Non-pigmented ciliary epithelial cell (primary cell): ENCODE measurements around the gene RBBP8NL.

Source experiments
- DNase-seq: peaks from one replicate; pipeline ENCODE4 v3.0.0-alpha.2; 2010; ENCODE audit warnings: low read depth

Gene RBBP8NL

GRCh38 chr20:62420846-62421715 lies 6.3 kb downstream of the RBBP8NL start:
- no peak for DNase-seq

- no peak for DNase-seq
Measured at GRCh38 chr20:62419759-62420158, 7.6 kb downstream of the RBBP8NL start.

- DNase-seq = no peak
Measured at GRCh38 chr20:62418709-62419487, 8.4 kb downstream of the RBBP8NL start.

GRCh38 chr20:62417981-62418708 lies 9.2 kb downstream of the RBBP8NL start:
- no peak for DNase-seq

- no peak for DNase-seq
Measured at GRCh38 chr20:62416651-62417637, 10.4 kb downstream of the RBBP8NL start.

GRCh38 chr20:62415354-62416111 lies 11.8 kb downstream of the RBBP8NL start:
- DNase-seq = no peak

- no peak for DNase-seq
Measured at GRCh38 chr20:62413896-62414481, 13.3 kb downstream of the RBBP8NL start.

GRCh38 chr20:62413025-62413570 lies 14.2 kb downstream of the RBBP8NL start:
- DNase-seq = no peak

- DNase-seq = no peak
Measured at GRCh38 chr20:62412194-62413024, 14.9 kb downstream of the RBBP8NL start.

GRCh38 chr20:62411479-62412193 lies 15.7 kb downstream of the RBBP8NL start:
- DNase-seq = no peak

GRCh38 chr20:62410746-62411478 lies 16.4 kb downstream of the RBBP8NL start:
- DNase-seq = no peak

GRCh38 chr20:62409931-62410745 lies 17.2 kb downstream of the RBBP8NL start:
- DNase-seq = no peak

GRCh38 chr20:62409086-62409853 lies 18.1 kb downstream of the RBBP8NL start:
- no peak for DNase-seq

- DNase-seq = no peak
Measured at GRCh38 chr20:62408640-62409039, 18.7 kb downstream of the RBBP8NL start.

- DNase-seq = no peak
Measured at GRCh38 chr20:62408055-62408454, 19.3 kb downstream of the RBBP8NL start.
